Breast epithelium (tissue), 3 donors: ENCODE measurements around the gene DNAJC16.

Source experiments
- CTCF ChIP-seq, 3 donors: fragments of 450-650 bp; IDR thresholded peaks; one replicate each; pipeline ENCODE4 v1.5.1; 2016 to 2017; ENCODE audit warnings: antibody characterized with exemption in 3 of 3, mild to moderate bottlenecking in 3 of 3, moderate library complexity in 3 of 3
- POLR2A ChIP-seq: fragments of 450-650 bp; IDR thresholded peaks from one replicate; pipeline ENCODE4 v1.6.1; 2016; ENCODE audit warnings: antibody characterized with exemption, mild to moderate bottlenecking, moderate library complexity
- POLR2AphosphoS5 ChIP-seq, 3 donors: sonication (generic); formaldehyde crosslinking; IDR thresholded peaks; one replicate each; pipeline ENCODE4 v1.6.1; 2017; ENCODE audit warnings: antibody characterized with exemption in 3 of 3

- TF ChIP-seq CTCF (IDR thresholded peaks at IDR 0.05) (no peak), POLR2AphosphoS5 (IDR thresholded peaks at IDR 0.05) (no peak), POLR2A (no peak)
Measured at GRCh38 chr1:15618655-15619525, 92.2 kb downstream of the DNAJC16 start.
